Thymus (tissue), 14 donors: ENCODE measurements around the gene TUBA3E. TPM values are rescaled to one million over a fixed set of nuclear protein-coding genes. Genes with fewer than 3 reads are reported as not detected.
"Not testable (repeated sequence)": the region's sequence is repeated elsewhere in the genome, so short reads cannot be mapped to it uniquely, and the experiment has no call there.

Source experiments
- DNase-seq, 9 donors: peaks; one replicate each; pipeline ENCODE4 v3.0.0-alpha.2; 2013; ENCODE audit warnings: low spot score in 9 of 9, low read depth in 6 of 9, missing footprints in 1 of 9
- H3K27ac ChIP-seq, 2 donors: one replicate each; pipeline ENCODE4 v1.5.1; 2013; ENCODE audit warnings: control low read depth in 1 of 2, low read depth in 1 of 2, low read length in 1 of 2, mild to moderate bottlenecking in 1 of 2, moderate library complexity in 1 of 2
- H3K27me3 ChIP-seq, 2 donors: one replicate each; pipeline ENCODE4 v1.5.1; 2013; ENCODE audit warnings: low read length in 1 of 2; ENCODE audit not compliant: control insufficient read depth in 2 of 2, insufficient read depth in 1 of 2
- H3K36me3 ChIP-seq, 2 donors: one replicate each; pipeline ENCODE4 v1.5.1; 2013; ENCODE audit warnings: low read length in 1 of 2, mild to moderate bottlenecking in 1 of 2, moderate library complexity in 1 of 2; ENCODE audit not compliant: control insufficient read depth in 2 of 2, insufficient read depth in 2 of 2
- H3K4me1 ChIP-seq, 2 donors: one replicate each; pipeline ENCODE4 v1.5.1; 2013; ENCODE audit warnings: low read length in 2 of 2; ENCODE audit not compliant: control insufficient read depth in 2 of 2, insufficient read depth in 2 of 2
- H3K4me3 ChIP-seq, 2 donors: one replicate each; pipeline ENCODE4 v1.5.1; 2013; ENCODE audit warnings: low read length in 2 of 2, control low read depth in 1 of 2, mild to moderate bottlenecking in 1 of 2
- H3K9me3 ChIP-seq, 2 donors: one replicate each; pipeline ENCODE4 v1.5.1; 2013; ENCODE audit warnings: low read length in 1 of 2, mild to moderate bottlenecking in 1 of 2; ENCODE audit not compliant: control insufficient read depth in 2 of 2, insufficient read depth in 1 of 2
- WGBS: extraction: QIAGEN DNeasy Blood & Tissue Kit; methylation state at CpG from one replicate; pipeline ENCODE4 v1.1.7; 2013; 5-methylcytosine and 5-hydroxymethylcytosine counted together
- long read RNA-seq, 10 donors: transcript quantifications; one replicate each; lab custom pipeline, GENCODE V29; 2026
- polyA plus RNA-seq: library from polyadenylated mRNA; stranded (reverse); fragments of 200-250 nt; gene quantifications from one replicate; pipeline ENCODE4 v1.2.3, GENCODE V29; 2013
- total RNA-seq: library from RNA; stranded (reverse); fragments of 120-200 nt; gene quantifications from one replicate; pipeline ENCODE4 v1.2.4, GENCODE V29; 2013
- donor health status: healthy.

TUBA3E gene
- total RNA-seq (0.05 TPM), polyA plus RNA-seq (0.82 TPM)
- long read RNA-seq, donor 1: 0 reads
- long read RNA-seq, donor 2: 0 reads
- long read RNA-seq, donor 3: 0 reads
- long read RNA-seq, donor 4: 0 reads
- long read RNA-seq, donor 5: 0 reads
- long read RNA-seq, donor 6: 0 reads
- long read RNA-seq, donor 7: 0 reads
- long read RNA-seq, donor 8: 0 reads
- long read RNA-seq, donor 9: 0 reads
- long read RNA-seq, donor 10: 0 reads

GRCh38 chr2:130198343-130198742, at the start of gene TUBA3E:
TUBA3E (minus strand) TSS chr2:130198439; CDS start chr2:130198360, 79 bp downstream.
- no peak for DNase-seq
- H3K9me3 ChIP-seq: no peaks in the 10 kb centered on the region
- no peak within 1 kb of the TSS for H3K27ac ChIP-seq
- no peaks in the 10 kb centered on the region for H3K4me1 ChIP-seq
- 97% methylated on average over 26 of the region's 26 CpGs for WGBS
- H3K27me3 ChIP-seq: peaks cover 0 to 3% of the 10 kb centered on the region in 2 donors
- no peaks in the 10 kb centered on the region for H3K36me3 ChIP-seq
- H3K4me3 ChIP-seq: no peak within 1 kb of the TSS

GRCh38 chr2:130246430-130246829, 48.2 kb upstream of the TUBA3E start:
- Histone ChIP-seq H3K4me1 (no peaks in the 10 kb centered on the region), H3K27me3 (peaks cover under 1 to 8% of the 10 kb centered on the region in 2 donors), H3K4me3 (no peak overlapping the region), H3K9me3 (no peaks in the 10 kb centered on the region), H3K36me3 (no peaks in the 10 kb centered on the region), H3K27ac (no peak overlapping the region)
- WGBS: 72% methylated on average over 7 of the region's 7 CpGs
- DNase-seq: no peak

GRCh38 chr2:130245976-130246375, 47.7 kb upstream of the TUBA3E start:
- WGBS: 85% methylated on average over 3 of the region's 3 CpGs
- H3K4me1 ChIP-seq: no peaks in the 10 kb centered on the region
- H3K27me3 ChIP-seq: peaks cover 0 to 4% of the 10 kb centered on the region in 2 donors
- DNase-seq: no peak
- H3K9me3 ChIP-seq: no peaks in the 10 kb centered on the region
- H3K27ac ChIP-seq: no peak overlapping the region
- no peaks in the 10 kb centered on the region for H3K36me3 ChIP-seq
- no peak overlapping the region for H3K4me3 ChIP-seq

GRCh38 chr2:130243359-130243758, 45.1 kb upstream of the TUBA3E start:
- 85% methylated on average over 2 of the region's 2 CpGs for WGBS

GRCh38 chr2:130241041-130241707, 42.9 kb upstream of the TUBA3E start:
- Histone ChIP-seq H3K4me1 (no peaks in the 10 kb centered on the region), H3K27me3 (no peaks in the 10 kb centered on the region), H3K9me3 (no peaks in the 10 kb centered on the region), H3K4me3 (no peak overlapping the region), H3K36me3 (no peaks in the 10 kb centered on the region), H3K27ac (no peak overlapping the region)
- DNase-seq: no peak
- 86% methylated on average over 8 of the region's 8 CpGs for WGBS

More at GRCh38 chr2:130243359-130243758, 45.1 kb upstream of the TUBA3E start:
- H3K4me3 ChIP-seq: no peak overlapping the region
- no peak overlapping the region for H3K27ac ChIP-seq
- no peak for DNase-seq
- no peaks in the 10 kb centered on the region for H3K4me1 ChIP-seq
- no peaks in the 10 kb centered on the region for H3K27me3 ChIP-seq
- no peaks in the 10 kb centered on the region for H3K9me3 ChIP-seq
- H3K36me3 ChIP-seq: no peaks in the 10 kb centered on the region

GRCh38 chr2:130239581-130239980, 41.3 kb upstream of the TUBA3E start:
- H3K9me3 ChIP-seq, H3K27ac ChIP-seq, H3K36me3 ChIP-seq, H3K4me1 ChIP-seq, H3K4me3 ChIP-seq, H3K27me3 ChIP-seq, DNase-seq: not testable (repeated sequence)
- WGBS: 80% methylated on average over 6 of the region's 6 CpGs

GRCh38 chr2:130233066-130233465, 34.8 kb upstream of the TUBA3E start:
- not testable (repeated sequence) for DNase-seq, H3K27ac ChIP-seq, H3K4me1 ChIP-seq, H3K27me3 ChIP-seq, H3K36me3 ChIP-seq, H3K4me3 ChIP-seq
- peaks cover 0 to 13% of the 10 kb centered on the region in 2 donors for H3K9me3 ChIP-seq
- 89% methylated on average over 2 of the region's 2 CpGs for WGBS

- H3K9me3 ChIP-seq: peaks cover 0 to 13% of the 10 kb centered on the region in 2 donors
- H3K27ac ChIP-seq: no peak overlapping the region
- DNase-seq: no peak
- no peaks in the 10 kb centered on the region for H3K36me3 ChIP-seq
- H3K4me1 ChIP-seq: no peaks in the 10 kb centered on the region
- WGBS: 94% methylated on average over 12 of the region's 12 CpGs
- H3K4me3 ChIP-seq: no peak overlapping the region
- H3K27me3 ChIP-seq: no peaks in the 10 kb centered on the region
Measured at GRCh38 chr2:130231656-130232055, 33.4 kb upstream of the TUBA3E start.

GRCh38 chr2:130230907-130231306, 32.7 kb upstream of the TUBA3E start:
- not testable (repeated sequence) for H3K4me1 ChIP-seq, H3K27ac ChIP-seq, DNase-seq, H3K4me3 ChIP-seq, H3K36me3 ChIP-seq, H3K27me3 ChIP-seq
- peaks cover 0 to 13% of the 10 kb centered on the region in 2 donors for H3K9me3 ChIP-seq
- 96% methylated on average over 15 of the region's 15 CpGs for WGBS
